GM13976 (cell line): ENCODE data around the gene ATP5MG.
A peak's percentile ranks its signal among the peaks of the same experiment; 100 is the strongest.
"Not testable (repeated sequence)": the region's sequence is repeated elsewhere in the genome, so short reads cannot be mapped to it uniquely, and the experiment has no call there.

Experiments used
- DNase-seq: peaks from one replicate; pipeline ENCODE4 v3.0.0; 2012; ENCODE audit warnings: low spot score
- CTCF ChIP-seq: IDR thresholded peaks from 2 replicates; pipeline ENCODE4 v1.5.1; 2012; ENCODE audit warnings: borderline replicate concordance, mild to moderate bottlenecking; ENCODE audit not compliant: insufficient read depth; ENCODE audit errors: extremely low read depth, missing control alignments, control extremely low read depth
- in situ Hi-C: fragments of 300-500 bp; cut with MboI; formaldehyde crosslinking; loops from one replicate; pipeline ENCODE4 v1.12.0; 2022; ENCODE audit warnings: low sequenced_read_pairs, mixed read lengths, inconsistent platforms; ENCODE audit not compliant: unreplicated experiment

Gene ATP5MG

GRCh38 chr11:118401880-118402590, 629 bp downstream of the ATP5MG start:
- DNase-seq: no peak
- in situ Hi-C loops: no loop called here
- TF ChIP-seq CTCF: no peak

GRCh38 chr11:118402594-118402993, 1.2 kb downstream of the ATP5MG start:
- DNase-seq, in situ Hi-C loops: not testable (repeated sequence)

GRCh38 chr11:118406599-118407166, 5.3 kb downstream of the ATP5MG start:
- in situ Hi-C loops: no loop called here
- no peak for TF ChIP-seq CTCF
- DNase-seq: no peak

GRCh38 chr11:118410055-118410745, 8.8 kb downstream of the ATP5MG start:
- peak; percentile 37 for DNase-seq
- TF ChIP-seq CTCF: no peak
- in situ Hi-C loops: no loop called here

- no peak for DNase-seq
- in situ Hi-C loops: no loop called here
- TF ChIP-seq CTCF: no peak
Measured at GRCh38 chr11:118411530-118411929, 10.1 kb downstream of the ATP5MG start.

GRCh38 chr11:118412921-118413320, 11.5 kb downstream of the ATP5MG start:
- in situ Hi-C loops: no loop called here
- no peak for DNase-seq
- no peak for TF ChIP-seq CTCF
